K562 (cell line): ENCODE measurements around the gene FBN1. TPM values are rescaled to one million over a fixed set of nuclear protein-coding genes. Genes with fewer than 3 reads are reported as not detected.

ENCODE experiments used
- CBX2 ChIP-seq: fragments of 200-600 bp; sonication (generic); IDR thresholded peaks from one replicate; pipeline ENCODE4 v1.6.1; 2012; ENCODE audit warnings: mild to moderate bottlenecking, low read length, inconsistent platforms; ENCODE audit not compliant: insufficient read depth, poor library complexity, severe bottlenecking
- CBX5 ChIP-seq: IDR thresholded peaks from 2 replicates; pipeline ENCODE4 v1.6.1; 2014; ENCODE audit warnings: low read depth, borderline replicate concordance
- CBX8 ChIP-seq: fragments of 200-600 bp; sonication (generic); IDR thresholded peaks from 2 replicates; pipeline ENCODE4 v1.6.1; 2012; ENCODE audit warnings: borderline replicate concordance, mixed run types, low read depth, mild to moderate bottlenecking, moderate library complexity, mixed read lengths, low read length, control low read depth, inconsistent platforms; ENCODE audit not compliant: poor library complexity, severe bottlenecking; ENCODE audit errors: extremely low read depth
- CEBPB ChIP-seq: fragments of 450-650 bp; IDR thresholded peaks from 2 replicates; pipeline ENCODE4 v1.6.1; 2016; ENCODE audit warnings: missing genetic modification characterization, missing compliant biosample characterization
- DPF2 ChIP-seq: fragments of 450-650 bp; IDR thresholded peaks from 2 replicates; pipeline ENCODE4 v1.6.1; 2016
- IRF2 ChIP-seq: sonication (generic); formaldehyde crosslinking; IDR thresholded peaks from 2 replicates; pipeline ENCODE4 v1.8.1; 2022; ENCODE audit warnings: mild to moderate bottlenecking, missing genetic modification reagents
- KLF10 ChIP-seq: fragments of 250-450 bp; sonication (Bioruptor Pico); IDR thresholded peaks from 2 replicates; pipeline ENCODE4 v1.6.1; 2021; ENCODE audit warnings: matching md5 sums
- MEIS2 ChIP-seq: fragments of 450-650 bp; IDR thresholded peaks from 2 replicates; pipeline ENCODE4 v1.6.1; 2014; ENCODE audit warnings: mild to moderate bottlenecking; ENCODE audit not compliant: partially characterized antibody
- NFIC ChIP-seq: fragments of 450-650 bp; IDR thresholded peaks from 2 replicates; pipeline ENCODE4 v1.6.1; 2017; ENCODE audit warnings: mild to moderate bottlenecking, inconsistent platforms
- NR2C2 ChIP-seq, 2 experiments: fragments of 200-800 bp in 1 of 2; sonication (Bioruptor generic) in 1 of 2; sonication (generic) in 1 of 2; formaldehyde crosslinking in 1 of 2; IDR thresholded peaks; 2 replicates each; pipeline versions ENCODE4 v1.6.1 to v1.8.0; 2016 to 2022; ENCODE audit warnings: mild to moderate bottlenecking in 1 of 2, missing compliant biosample characterization in 1 of 2, missing genetic modification characterization in 1 of 2, missing genetic modification reagents in 1 of 2
- SMAD4 ChIP-seq: fragments of 250-450 bp; sonication (Bioruptor Pico); conservative IDR thresholded peaks from 2 replicates; pipeline ENCODE4 v1.8.0; 2021; ENCODE audit warnings: inconsistent platforms, mild to moderate bottlenecking, moderate library complexity
- TRIM24 ChIP-seq, 2 experiments: fragments of 450-650 bp; IDR thresholded peaks; 2 replicates each; pipeline ENCODE4 v1.6.1; 2016
- ZC3H4 ChIP-seq: sonication (generic); formaldehyde crosslinking; IDR thresholded peaks from 2 replicates; pipeline ENCODE4 v1.9.0; 2021; ENCODE audit warnings: missing genetic modification reagents, borderline replicate concordance
- polyA plus RNA-seq, 8 experiments: library from polyadenylated mRNA; depleted of rRNA in 4 of 8; stranded (reverse) in 5 of 8; unstranded in 3 of 8; fragments of >200 nt; fragmentation: Nextera tagmentation in 2 of 8; fragmentation: Illumina TruSeq in 1 of 8; extraction: Ambion mirVana in 2 of 8; extraction: Trizol in 1 of 8; gene quantifications; 2 replicates each; pipeline versions ENCODE4 v1.2.1 to v1.2.3, GENCODE V29; 2011 to 2014; ENCODE audit warnings: inconsistent platforms in 1 of 8, missing spikeins in 1 of 8
- total RNA-seq, 7 experiments: library from RNA; depleted of rRNA in 6 of 7; stranded (reverse); fragments of >200 nt in 6 of 7; fragmentation: Illumina TruSeq in 2 of 7; extraction: Trizol in 2 of 7; gene quantifications; 2 replicates each; pipeline versions ENCODE4 v1.2.1 to v1.2.3, GENCODE V29; 2011 to 2021; ENCODE audit warnings: low replicate concordance in 1 of 7
- TF ChIP-seq, protein P1 (sequence below), 2 experiments: fragments of 450-650 bp in 1 of 2; sonication (generic) in 1 of 2; formaldehyde crosslinking in 1 of 2; IDR thresholded peaks in 1 of 2; conservative IDR thresholded peaks in 1 of 2; 2 replicates each; pipeline versions ENCODE4 v1.6.1 to v1.8.1; 2016 to 2023; ENCODE audit warnings: mild to moderate bottlenecking in 2 of 2, moderate library complexity in 2 of 2, inconsistent platforms in 1 of 2, missing genetic modification reagents in 1 of 2
- TF ChIP-seq, protein P2 (sequence below): fragments of 250-450 bp; sonication (Bioruptor Pico); IDR thresholded peaks from 2 replicates; pipeline ENCODE4 v1.8.0; 2022; ENCODE audit warnings: inconsistent platforms
- TF ChIP-seq, protein P3 (sequence below), 3 experiments: fragments of 200-800 bp in 1 of 3; sonication (Bioruptor generic) in 1 of 3; sonication (generic) in 1 of 3; formaldehyde crosslinking in 1 of 3; IDR thresholded peaks; 2 replicates each; pipeline versions ENCODE4 v1.6.1 to v1.8.0; 2016 to 2022; ENCODE audit warnings: mild to moderate bottlenecking in 2 of 3, missing compliant biosample characterization in 2 of 3, missing genetic modification characterization in 2 of 3, missing genetic modification reagents in 1 of 3
- TF ChIP-seq, protein P4 (sequence below): sonication (generic); formaldehyde crosslinking; IDR thresholded peaks from 2 replicates; pipeline ENCODE4 v1.4.0; 2020; ENCODE audit warnings: mild to moderate bottlenecking, missing genetic modification reagents

FBN1 gene
- total and polyA plus RNA-seq, 9 of the 15 experiments (the other 6 are each of a cell fraction or from before 2014, with no cell fraction given): 0.15 to 1.2 (median 0.60) TPM

DNA sequence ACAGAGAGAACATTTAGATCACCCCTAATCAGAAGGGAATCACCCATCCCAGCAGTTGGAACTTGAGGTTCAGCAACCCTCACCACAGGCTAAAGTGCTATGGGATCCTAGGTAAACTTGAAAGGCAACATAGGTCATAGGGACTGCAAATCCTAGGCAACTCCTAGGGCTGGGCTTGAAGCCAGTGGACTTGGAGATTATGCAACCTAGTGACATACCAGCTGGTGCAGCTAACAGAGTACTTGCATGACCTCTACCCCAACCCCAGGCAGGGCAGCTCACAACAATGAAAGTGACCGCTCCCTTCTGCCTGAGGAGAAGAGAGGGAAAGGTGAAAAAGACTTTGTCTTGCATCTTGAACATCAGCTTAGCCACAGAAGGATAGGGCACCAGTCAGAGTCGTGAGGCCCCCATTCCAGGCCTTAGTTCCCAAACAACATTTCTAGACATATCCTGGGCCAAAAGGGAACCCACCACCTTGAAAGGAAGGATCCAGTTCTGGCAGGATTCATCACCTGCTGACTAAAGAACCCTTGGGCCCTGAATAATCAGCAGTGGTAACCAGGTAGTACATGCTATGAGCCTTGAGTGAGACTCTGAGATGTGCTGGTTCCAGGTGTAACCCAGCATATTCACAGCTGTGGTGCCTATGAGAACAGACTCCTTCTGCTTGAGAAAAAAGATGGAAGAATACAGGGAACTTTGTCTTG, 37.6 kb upstream of the FBN1 start (continued):
- TF ChIP-seq, protein P1, sequence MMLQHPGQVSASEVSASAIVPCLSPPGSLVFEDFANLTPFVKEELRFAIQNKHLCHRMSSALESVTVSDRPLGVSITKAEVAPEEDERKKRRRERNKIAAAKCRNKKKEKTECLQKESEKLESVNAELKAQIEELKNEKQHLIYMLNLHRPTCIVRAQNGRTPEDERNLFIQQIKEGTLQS (IDR thresholded peaks at IDR 0.05): peak; percentile 61; the same call in 1 of the 2 replicates
- TF ChIP-seq, protein P1 (CRISPR knock-in tag; conservative IDR thresholded peaks at IDR 0.05): no peak
- TF ChIP-seq MEIS2 (no peak), NR2C2 (CRISPR knock-in tag; IDR thresholded peaks at IDR 0.05) (no peak), NR2C2 (tag; IDR thresholded peaks at IDR 0.05) (peak; percentile 85), IRF2 (CRISPR knock-in tag) (no peak), CBX2 (no peak), SMAD4 (CRISPR knock-in tag) (peak; percentile 28; the same call in 1 of the 2 replicates), TRIM24 (IDR thresholded peaks at IDR 0.05) (peak; percentile 25 to 81; a peak in 2 of 4 replicates), KLF10 (CRISPR knock-in tag) (no peak), NFIC (peak; percentile 25; the same call in 1 of the 2 replicates), DPF2 (no peak), CEBPB (tag) (peak; percentile 89), CBX5 (no peak), ZC3H4 (CRISPR knock-in tag) (no peak), CBX8 (no peak)
- TF ChIP-seq, protein P2, sequence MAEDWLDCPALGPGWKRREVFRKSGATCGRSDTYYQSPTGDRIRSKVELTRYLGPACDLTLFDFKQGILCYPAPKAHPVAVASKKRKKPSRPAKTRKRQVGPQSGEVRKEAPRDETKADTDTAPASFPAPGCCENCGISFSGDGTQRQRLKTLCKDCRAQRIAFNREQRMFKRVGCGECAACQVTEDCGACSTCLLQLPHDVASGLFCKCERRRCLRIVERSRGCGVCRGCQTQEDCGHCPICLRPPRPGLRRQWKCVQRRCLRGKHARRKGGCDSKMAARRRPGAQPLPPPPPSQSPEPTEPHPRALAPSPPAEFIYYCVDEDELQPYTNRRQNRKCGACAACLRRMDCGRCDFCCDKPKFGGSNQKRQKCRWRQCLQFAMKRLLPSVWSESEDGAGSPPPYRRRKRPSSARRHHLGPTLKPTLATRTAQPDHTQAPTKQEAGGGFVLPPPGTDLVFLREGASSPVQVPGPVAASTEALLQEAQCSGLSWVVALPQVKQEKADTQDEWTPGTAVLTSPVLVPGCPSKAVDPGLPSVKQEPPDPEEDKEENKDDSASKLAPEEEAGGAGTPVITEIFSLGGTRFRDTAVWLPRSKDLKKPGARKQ: no peak
- TF ChIP-seq, protein P3, sequence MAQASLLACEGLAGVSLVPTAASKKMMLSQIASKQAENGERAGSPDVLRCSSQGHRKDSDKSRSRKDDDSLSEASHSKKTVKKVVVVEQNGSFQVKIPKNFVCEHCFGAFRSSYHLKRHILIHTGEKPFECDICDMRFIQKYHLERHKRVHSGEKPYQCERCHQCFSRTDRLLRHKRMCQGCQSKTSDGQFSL (CRISPR knock-in tag; IDR thresholded peaks at IDR 0.05): no peak
- TF ChIP-seq, protein P3 (tag; IDR thresholded peaks at IDR 0.05): no peak
- TF ChIP-seq, protein P4, sequence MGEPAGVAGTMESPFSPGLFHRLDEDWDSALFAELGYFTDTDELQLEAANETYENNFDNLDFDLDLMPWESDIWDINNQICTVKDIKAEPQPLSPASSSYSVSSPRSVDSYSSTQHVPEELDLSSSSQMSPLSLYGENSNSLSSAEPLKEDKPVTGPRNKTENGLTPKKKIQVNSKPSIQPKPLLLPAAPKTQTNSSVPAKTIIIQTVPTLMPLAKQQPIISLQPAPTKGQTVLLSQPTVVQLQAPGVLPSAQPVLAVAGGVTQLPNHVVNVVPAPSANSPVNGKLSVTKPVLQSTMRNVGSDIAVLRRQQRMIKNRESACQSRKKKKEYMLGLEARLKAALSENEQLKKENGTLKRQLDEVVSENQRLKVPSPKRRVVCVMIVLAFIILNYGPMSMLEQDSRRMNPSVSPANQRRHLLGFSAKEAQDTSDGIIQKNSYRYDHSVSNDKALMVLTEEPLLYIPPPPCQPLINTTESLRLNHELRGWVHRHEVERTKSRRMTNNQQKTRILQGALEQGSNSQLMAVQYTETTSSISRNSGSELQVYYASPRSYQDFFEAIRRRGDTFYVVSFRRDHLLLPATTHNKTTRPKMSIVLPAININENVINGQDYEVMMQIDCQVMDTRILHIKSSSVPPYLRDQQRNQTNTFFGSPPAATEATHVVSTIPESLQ (CRISPR knock-in tag): no peak
